Femur (tissue), 1 donor: ENCODE results near the gene ASXL2.

ENCODE experiments used
- DNase-seq: peaks from one replicate; pipeline ENCODE4 v3.0.0-alpha.2; 2017

ASXL2 gene

GRCh38 chr2:25794544-25795276, 83.6 kb downstream of the ASXL2 start:
- DNase-seq, result no peak

- DNase-seq, result no peak
Measured at GRCh38 chr2:25790074-25790790, 88.1 kb downstream of the ASXL2 start.

GRCh38 chr2:25788457-25788856, 89.8 kb downstream of the ASXL2 start:
- DNase-seq, result no peak

GRCh38 chr2:25787020-25787419, 91.3 kb downstream of the ASXL2 start:
- no peak for DNase-seq

- DNase-seq, result no peak
Measured at GRCh38 chr2:25784404-25784803, 93.9 kb downstream of the ASXL2 start.

- no peak for DNase-seq
Measured at GRCh38 chr2:25777077-25777476, 101.2 kb downstream of the ASXL2 start.

- no peak for DNase-seq
Measured at GRCh38 chr2:25772078-25772477, 106.2 kb downstream of the ASXL2 start.

- no peak for DNase-seq
Measured at GRCh38 chr2:25763575-25763974, 114.7 kb downstream of the ASXL2 start.

GRCh38 chr2:25760297-25760696, 118.0 kb downstream of the ASXL2 start:
- no peak for DNase-seq

GRCh38 chr2:25758348-25758747, 119.9 kb downstream of the ASXL2 start:
- no peak for DNase-seq

- no peak for DNase-seq
Measured at GRCh38 chr2:25757906-25758305, 120.4 kb downstream of the ASXL2 start.

- no peak for DNase-seq
Measured at GRCh38 chr2:25756536-25756935, 121.8 kb downstream of the ASXL2 start.

GRCh38 chr2:25749676-25750075, 128.6 kb downstream of the ASXL2 start:
- no peak for DNase-seq

- no peak for DNase-seq
Measured at GRCh38 chr2:25744055-25744454, 134.2 kb downstream of the ASXL2 start.

GRCh38 chr2:25743132-25743830, 135.0 kb downstream of the ASXL2 start:
- DNase-seq, result peak; percentile 33

GRCh38 chr2:25742501-25742900, 135.8 kb downstream of the ASXL2 start:
- DNase-seq, result no peak

GRCh38 chr2:25740810-25741381, 137.4 kb downstream of the ASXL2 start:
- DNase-seq, result no peak

GRCh38 chr2:25738383-25739343, 139.6 kb downstream of the ASXL2 start:
- DNase-seq, result no peak

GRCh38 chr2:25736899-25737515, 141.3 kb downstream of the ASXL2 start:
- DNase-seq, result no peak

GRCh38 chr2:25735835-25736234, 142.5 kb downstream of the ASXL2 start:
- no peak for DNase-seq

GRCh38 chr2:25728559-25728958, 149.7 kb downstream of the ASXL2 start:
- no peak for DNase-seq

- DNase-seq, result no peak
Measured at GRCh38 chr2:25726522-25726921, 151.8 kb downstream of the ASXL2 start.
